Stimulated activated CD8-positive, alpha-beta memory T cell treated with anti-CD3 and anti-CD28 coated beads, Interleukin-4, amount 100 ng/mL, for 4 hours (primary cell): ENCODE measurements around the gene TSGA10IP.
"Not testable (repeated sequence)": the region's sequence is repeated elsewhere in the genome, so short reads cannot be mapped to it uniquely, and the experiment has no call there.

Experiments
- DNase-seq, 2 donors: peaks; one replicate each; pipeline ENCODE4 v3.0.0-alpha.2; 2020; ENCODE audit warnings: low read depth in 2 of 2, low spot score in 1 of 2

TSGA10IP gene

GRCh38 chr11:65945941-65946558 lies 770 bp downstream of the TSGA10IP start:
- no peak for DNase-seq

GRCh38 chr11:65946655-65947054 lies 1.4 kb downstream of the TSGA10IP start:
- DNase-seq = no peak

- DNase-seq = no peak
Measured at GRCh38 chr11:65947133-65947532, 1.9 kb downstream of the TSGA10IP start.

GRCh38 chr11:65947603-65948125 lies 2.4 kb downstream of the TSGA10IP start:
- no peak for DNase-seq

GRCh38 chr11:65950711-65951110 lies 5.4 kb downstream of the TSGA10IP start:
- DNase-seq = not testable (repeated sequence)

- not testable (repeated sequence) for DNase-seq
Measured at GRCh38 chr11:65951641-65952040, 6.4 kb downstream of the TSGA10IP start.

- DNase-seq = no peak
Measured at GRCh38 chr11:65952052-65952521, 6.8 kb downstream of the TSGA10IP start.

GRCh38 chr11:65953471-65953870 lies 8.2 kb downstream of the TSGA10IP start:
- no peak for DNase-seq

- DNase-seq = no peak
Measured at GRCh38 chr11:65954771-65955170, 9.5 kb downstream of the TSGA10IP start.

- no peak for DNase-seq
Measured at GRCh38 chr11:65958291-65958690, 13.0 kb downstream of the TSGA10IP start.

- DNase-seq = no peak
Measured at GRCh38 chr11:65958774-65959420, 13.6 kb downstream of the TSGA10IP start.

- no peak for DNase-seq
Measured at GRCh38 chr11:65960824-65961266, 15.6 kb downstream of the TSGA10IP start.

GRCh38 chr11:65961267-65962140 lies 16.2 kb downstream of the TSGA10IP start, which contains the start of gene SART1:
Gene SART1, plus strand, starts transcription at chr11:65961734. Its CDS starts 47 bp downstream, at chr11:65961781.
- peak; percentile 82 to 95 for DNase-seq

- DNase-seq = peak in 1 of 2 donors; percentile 23
Measured at GRCh38 chr11:65962141-65962564, 16.9 kb downstream of the TSGA10IP start.

- DNase-seq = no peak
Measured at GRCh38 chr11:65964906-65965305, 19.6 kb downstream of the TSGA10IP start.

- DNase-seq = no peak
Measured at GRCh38 chr11:65965986-65966762, 20.9 kb downstream of the TSGA10IP start.

- no peak for DNase-seq
Measured at GRCh38 chr11:65967329-65967934, 22.2 kb downstream of the TSGA10IP start.

GRCh38 chr11:65968600-65969482 lies 23.6 kb downstream of the TSGA10IP start:
- DNase-seq = no peak

- DNase-seq = no peak
Measured at GRCh38 chr11:65972116-65972515, 26.8 kb downstream of the TSGA10IP start.
